HEK293 (cell line): ENCODE data around the gene VEPH1.

Source experiments
- CTCF ChIA-PET: fragments of 350-600 bp; formaldehyde crosslinking; extraction: SDS; loops from one replicate; lab custom pipeline; 2021; ENCODE audit warnings: antibody characterized with exemption; lab: Yijun Ruan, JAX
- POLR2A ChIA-PET: fragments of 300-600 bp; formaldehyde crosslinking; extraction: SDS; loops from one replicate; lab custom pipeline; 2020; ENCODE audit warnings: antibody characterized with exemption, inconsistent platforms; lab: Yijun Ruan, JAX
- H3K27ac ChIP-seq: fragments of 200-500 bp; sonication (Bioruptor generic); 2 replicates; pipeline ENCODE4 v1.5.1; 2014; ENCODE audit warnings: low read depth, low read length, control low read depth, inconsistent platforms; ENCODE audit errors: extremely low read depth
- H3K36me3 ChIP-seq, 2 experiments: fragments of 200-500 bp in 1 of 2; sonication (Bioruptor generic) in 1 of 2; 1 replicate in 1 of 2; 2 replicates in 1 of 2; pipeline ENCODE4 v1.5.1; 2014 to 2017; ENCODE audit warnings: inconsistent platforms in 2 of 2, low read length in 2 of 2; ENCODE audit not compliant: control insufficient read depth in 2 of 2, insufficient read depth in 1 of 2
- H3K4me1 ChIP-seq: fragments of 200-500 bp; sonication (Bioruptor generic); 2 replicates; pipeline ENCODE4 v1.5.1; 2014; ENCODE audit warnings: mild to moderate bottlenecking, low read length, inconsistent platforms; ENCODE audit not compliant: control insufficient read depth, insufficient read depth
- H3K4me3 ChIP-seq: 2 replicates; pipeline ENCODE4 v1.5.1; 2011; ENCODE audit warnings: low read depth, mild to moderate bottlenecking, control low read depth, low read length, moderate library complexity
- H3K9me3 ChIP-seq: fragments of 200-500 bp; sonication (Bioruptor generic); 2 replicates; pipeline ENCODE4 v1.5.1; 2014; ENCODE audit warnings: low read depth, low read length, inconsistent platforms; ENCODE audit not compliant: control insufficient read depth, insufficient read depth
- HOXC10 ChIP-seq: sonication (generic); formaldehyde crosslinking; IDR thresholded peaks from 2 replicates; pipeline ENCODE4 v1.8.1; 2023; ENCODE audit warnings: mild to moderate bottlenecking, missing genetic modification reagents
- IKZF3 ChIP-seq: fragments of 450-650 bp; IDR thresholded peaks from 2 replicates; pipeline ENCODE4 v1.5.0; 2018; ENCODE audit warnings: missing biosample characterization, mild to moderate bottlenecking, missing genetic modification characterization, moderate library complexity
- KLF1 ChIP-seq: fragments of 450-650 bp; formaldehyde crosslinking; IDR thresholded peaks from 2 replicates; pipeline ENCODE4 v1.5.1; 2016; ENCODE audit warnings: missing biosample characterization, missing genetic modification characterization
- KLF10 ChIP-seq: fragments of 450-650 bp; IDR thresholded peaks from 2 replicates; pipeline ENCODE4 v1.5.1; 2018; ENCODE audit warnings: missing biosample characterization, mild to moderate bottlenecking, missing genetic modification characterization
- MEIS1 ChIP-seq: sonication (generic); formaldehyde crosslinking; IDR thresholded peaks from 2 replicates; pipeline ENCODE4 v1.8.1; 2022; ENCODE audit warnings: missing genetic modification reagents, mild to moderate bottlenecking, borderline replicate concordance
- TRIM28 ChIP-seq: IDR thresholded peaks from 2 replicates; pipeline ENCODE4 v1.6.1; 2011; ENCODE audit warnings: low read length, control low read depth, borderline replicate concordance
- ZBTB21 ChIP-seq: fragments of 450-650 bp; formaldehyde crosslinking; IDR thresholded peaks from 2 replicates; pipeline ENCODE4 v1.5.1; 2017; ENCODE audit warnings: missing biosample characterization, missing genetic modification characterization
- ZBTB8A ChIP-seq: fragments of 450-650 bp; formaldehyde crosslinking; IDR thresholded peaks from 2 replicates; pipeline ENCODE4 v1.5.1; 2016; ENCODE audit warnings: missing biosample characterization, missing genetic modification characterization
- ZNF133 ChIP-seq: fragments of 450-650 bp; formaldehyde crosslinking; IDR thresholded peaks from 2 replicates; pipeline ENCODE4 v1.5.1; 2016; ENCODE audit warnings: missing biosample characterization, missing genetic modification characterization
- ZNF155 ChIP-seq: fragments of 450-650 bp; formaldehyde crosslinking; IDR thresholded peaks from 2 replicates; pipeline ENCODE4 v1.5.1; 2016; ENCODE audit warnings: missing biosample characterization, missing genetic modification characterization
- ZNF16 ChIP-seq: fragments of 450-650 bp; formaldehyde crosslinking; IDR thresholded peaks from 2 replicates; pipeline ENCODE4 v1.5.1; 2016; ENCODE audit warnings: low read depth, missing biosample characterization, missing genetic modification characterization
- ZNF2 ChIP-seq: fragments of 450-650 bp; formaldehyde crosslinking; IDR thresholded peaks from 2 replicates; pipeline ENCODE4 v1.5.1; 2016; ENCODE audit warnings: missing biosample characterization, missing genetic modification characterization
- ZNF292 ChIP-seq: fragments of 450-650 bp; formaldehyde crosslinking; IDR thresholded peaks from 2 replicates; pipeline ENCODE4 v1.5.1; 2016; ENCODE audit warnings: low read depth, missing biosample characterization, missing genetic modification characterization, borderline replicate concordance
- ZNF311 ChIP-seq: fragments of 450-650 bp; formaldehyde crosslinking; IDR thresholded peaks from 2 replicates; pipeline ENCODE4 v1.5.1; 2017; ENCODE audit warnings: missing biosample characterization, missing genetic modification characterization, borderline replicate concordance
- ZNF423 ChIP-seq: fragments of 450-650 bp; formaldehyde crosslinking; IDR thresholded peaks from 2 replicates; pipeline ENCODE4 v1.5.1; 2016; ENCODE audit warnings: missing biosample characterization, missing genetic modification characterization
- ZNF530 ChIP-seq: fragments of 450-650 bp; formaldehyde crosslinking; IDR thresholded peaks from 2 replicates; pipeline ENCODE4 v1.5.1; 2016; ENCODE audit warnings: low read depth, missing biosample characterization, missing genetic modification characterization
- ZNF600 ChIP-seq: fragments of 450-650 bp; formaldehyde crosslinking; IDR thresholded peaks from 2 replicates; pipeline ENCODE4 v1.5.1; 2016; ENCODE audit warnings: missing biosample characterization, missing genetic modification characterization
- ZNF623 ChIP-seq: fragments of 450-650 bp; formaldehyde crosslinking; IDR thresholded peaks from 2 replicates; pipeline ENCODE4 v1.5.1; 2016; ENCODE audit warnings: missing biosample characterization, missing genetic modification characterization
- ZNF660 ChIP-seq: fragments of 450-650 bp; IDR thresholded peaks from 2 replicates; pipeline ENCODE4 v1.5.1; 2018; ENCODE audit warnings: missing biosample characterization, mild to moderate bottlenecking, missing genetic modification characterization
- ZNF768 ChIP-seq: fragments of 450-650 bp; formaldehyde crosslinking; IDR thresholded peaks from 2 replicates; pipeline ENCODE4 v1.5.1; 2018; ENCODE audit warnings: missing biosample characterization, mild to moderate bottlenecking, missing genetic modification characterization
- ZNF777 ChIP-seq: fragments of 450-650 bp; formaldehyde crosslinking; IDR thresholded peaks from 2 replicates; pipeline ENCODE4 v1.5.1; 2017; ENCODE audit warnings: missing biosample characterization, missing genetic modification characterization, borderline replicate concordance
- ZNF837 ChIP-seq: fragments of 450-650 bp; formaldehyde crosslinking; IDR thresholded peaks from 2 replicates; pipeline ENCODE4 v1.5.1; 2016; ENCODE audit warnings: missing biosample characterization, missing genetic modification characterization
- TF ChIP-seq, protein P1 (sequence below): fragments of 450-650 bp; formaldehyde crosslinking; conservative IDR thresholded peaks from 2 replicates; pipeline ENCODE4 v1.5.1; 2016; ENCODE audit warnings: low read depth, missing biosample characterization, missing genetic modification characterization
- TF ChIP-seq, protein P2 (sequence below): fragments of 450-650 bp; formaldehyde crosslinking; IDR thresholded peaks from 2 replicates; pipeline ENCODE4 v1.5.1; 2016; ENCODE audit warnings: missing biosample characterization, missing genetic modification characterization
- TF ChIP-seq, protein P3 (sequence below): fragments of 450-650 bp; formaldehyde crosslinking; IDR thresholded peaks from 2 replicates; pipeline ENCODE4 v1.5.1; 2017; ENCODE audit warnings: missing biosample characterization, missing genetic modification characterization
- TF ChIP-seq, protein P4 (sequence below): fragments of 450-650 bp; formaldehyde crosslinking; IDR thresholded peaks from 2 replicates; pipeline ENCODE4 v1.5.1; 2016; ENCODE audit warnings: missing biosample characterization, missing genetic modification characterization
- TF ChIP-seq, protein P5 (sequence below): fragments of 450-650 bp; formaldehyde crosslinking; IDR thresholded peaks from 2 replicates; pipeline ENCODE4 v1.5.1; 2016; ENCODE audit warnings: missing biosample characterization, missing genetic modification characterization, low read depth
- TF ChIP-seq, protein P6 (sequence below): fragments of 450-650 bp; formaldehyde crosslinking; IDR thresholded peaks from 2 replicates; pipeline ENCODE4 v1.5.1; 2016; ENCODE audit warnings: missing biosample characterization, missing genetic modification characterization
- TF ChIP-seq, protein P7 (sequence below): fragments of 450-650 bp; formaldehyde crosslinking; IDR thresholded peaks from 2 replicates; pipeline ENCODE4 v1.5.1; 2017; ENCODE audit warnings: missing biosample characterization, mild to moderate bottlenecking, missing genetic modification characterization, moderate library complexity

Gene VEPH1

DNA sequence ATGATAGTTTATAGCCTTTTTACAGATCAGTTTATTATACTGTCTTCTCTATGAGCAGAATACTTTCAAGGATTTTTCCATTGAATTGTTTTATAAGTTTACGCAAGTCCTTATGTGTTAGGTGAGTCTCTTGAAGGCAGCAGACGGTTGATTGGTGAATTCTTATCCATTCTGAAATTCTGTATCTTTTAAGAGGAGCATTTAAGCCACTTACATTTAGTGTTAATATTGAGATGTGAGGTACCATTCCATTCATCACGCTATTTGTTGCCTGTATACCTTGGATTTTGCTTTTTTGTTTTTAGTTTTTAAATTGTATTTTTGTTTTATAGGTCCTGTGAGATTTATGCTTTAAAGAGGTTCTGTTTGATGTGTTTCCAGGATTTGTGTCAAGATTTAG, 32.5 kb upstream of the VEPH1 start:
- POLR2A ChIA-PET = no interaction called here

DNA sequence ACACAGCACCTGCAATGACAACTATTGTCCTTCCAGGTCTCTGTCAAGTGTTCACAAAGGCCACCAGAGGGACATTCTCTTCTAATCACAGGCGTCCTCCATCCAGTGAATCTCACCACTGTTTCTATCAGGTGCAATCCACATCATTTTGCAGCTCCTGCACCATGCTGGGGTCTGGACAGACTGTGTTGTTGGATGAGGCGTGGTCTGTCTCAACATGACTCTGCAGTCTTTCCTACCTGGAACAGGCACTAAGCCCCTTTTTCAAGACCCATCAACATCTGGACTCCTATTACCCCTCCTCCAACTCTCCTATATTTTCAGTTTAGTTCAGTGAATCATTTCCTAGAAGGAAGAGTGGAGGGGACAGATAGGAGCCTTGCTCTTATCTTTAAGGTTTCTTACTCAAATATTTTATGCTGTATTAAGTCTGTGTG, 31.5 kb upstream of the VEPH1 start:
- ChIA-PET CTCF (interaction anchor here (0.7 to 0.8 kb wide), 2 partner anchors 38 to 329 kb away, joined by 3 to 5 read pairs; no protein-coding TSS in a partner anchor), POLR2A (no interaction called here)
- Histone ChIP-seq H3K9me3 (no peaks in the 10 kb centered on the region), H3K4me1 (no peaks in the 10 kb centered on the region), H3K36me3 (no peaks in the 10 kb centered on the region), H3K4me3 (no peak overlapping the region), H3K27ac (no peak overlapping the region)
- no peak for TF ChIP-seq ZNF660 (tag by site-specific recombination)
- no peak for TF ChIP-seq KLF1 (tag by site-specific recombination)
- TF ChIP-seq, protein P1, sequence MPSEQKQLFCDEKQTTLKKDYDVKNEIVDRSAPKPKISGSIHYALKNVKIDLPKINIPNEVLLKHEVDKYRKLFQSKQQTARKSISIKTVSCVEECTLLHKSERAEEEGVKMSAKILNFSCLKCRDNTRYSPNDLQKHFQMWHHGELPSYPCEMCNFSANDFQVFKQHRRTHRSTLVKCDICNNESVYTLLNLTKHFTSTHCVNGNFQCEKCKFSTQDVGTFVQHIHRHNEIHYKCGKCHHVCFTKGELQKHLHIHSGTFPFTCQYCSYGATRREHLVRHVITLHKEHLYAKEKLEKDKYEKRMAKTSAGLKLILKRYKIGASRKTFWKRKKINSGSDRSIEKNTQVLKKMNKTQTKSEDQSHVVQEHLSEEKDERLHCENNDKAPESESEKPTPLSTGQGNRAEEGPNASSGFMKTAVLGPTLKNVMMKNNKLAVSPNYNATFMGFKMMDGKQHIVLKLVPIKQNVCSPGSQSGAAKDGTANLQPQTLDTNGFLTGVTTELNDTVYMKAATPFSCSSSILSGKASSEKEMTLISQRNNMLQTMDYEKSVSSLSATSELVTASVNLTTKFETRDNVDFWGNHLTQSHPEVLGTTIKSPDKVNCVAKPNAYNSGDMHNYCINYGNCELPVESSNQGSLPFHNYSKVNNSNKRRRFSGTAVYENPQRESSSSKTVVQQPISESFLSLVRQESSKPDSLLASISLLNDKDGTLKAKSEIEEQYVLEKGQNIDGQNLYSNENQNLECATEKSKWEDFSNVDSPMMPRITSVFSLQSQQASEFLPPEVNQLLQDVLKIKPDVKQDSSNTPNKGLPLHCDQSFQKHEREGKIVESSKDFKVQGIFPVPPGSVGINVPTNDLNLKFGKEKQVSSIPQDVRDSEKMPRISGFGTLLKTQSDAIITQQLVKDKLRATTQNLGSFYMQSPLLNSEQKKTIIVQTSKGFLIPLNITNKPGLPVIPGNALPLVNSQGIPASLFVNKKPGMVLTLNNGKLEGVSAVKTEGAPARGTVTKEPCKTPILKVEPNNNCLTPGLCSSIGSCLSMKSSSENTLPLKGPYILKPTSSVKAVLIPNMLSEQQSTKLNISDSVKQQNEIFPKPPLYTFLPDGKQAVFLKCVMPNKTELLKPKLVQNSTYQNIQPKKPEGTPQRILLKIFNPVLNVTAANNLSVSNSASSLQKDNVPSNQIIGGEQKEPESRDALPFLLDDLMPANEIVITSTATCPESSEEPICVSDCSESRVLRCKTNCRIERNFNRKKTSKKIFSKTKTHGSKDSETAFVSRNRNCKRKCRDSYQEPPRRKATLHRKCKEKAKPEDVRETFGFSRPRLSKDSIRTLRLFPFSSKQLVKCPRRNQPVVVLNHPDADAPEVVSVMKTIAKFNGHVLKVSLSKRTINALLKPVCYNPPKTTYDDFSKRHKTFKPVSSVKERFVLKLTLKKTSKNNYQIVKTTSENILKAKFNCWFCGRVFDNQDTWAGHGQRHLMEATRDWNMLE (tag by site-specific recombination) = no peak
- TF ChIP-seq HOXC10 (CRISPR knock-in tag) = no peak
- no peak for TF ChIP-seq ZNF2 (tag by site-specific recombination)
- TF ChIP-seq ZNF530 (tag by site-specific recombination) = no peak
- TF ChIP-seq, protein P2, sequence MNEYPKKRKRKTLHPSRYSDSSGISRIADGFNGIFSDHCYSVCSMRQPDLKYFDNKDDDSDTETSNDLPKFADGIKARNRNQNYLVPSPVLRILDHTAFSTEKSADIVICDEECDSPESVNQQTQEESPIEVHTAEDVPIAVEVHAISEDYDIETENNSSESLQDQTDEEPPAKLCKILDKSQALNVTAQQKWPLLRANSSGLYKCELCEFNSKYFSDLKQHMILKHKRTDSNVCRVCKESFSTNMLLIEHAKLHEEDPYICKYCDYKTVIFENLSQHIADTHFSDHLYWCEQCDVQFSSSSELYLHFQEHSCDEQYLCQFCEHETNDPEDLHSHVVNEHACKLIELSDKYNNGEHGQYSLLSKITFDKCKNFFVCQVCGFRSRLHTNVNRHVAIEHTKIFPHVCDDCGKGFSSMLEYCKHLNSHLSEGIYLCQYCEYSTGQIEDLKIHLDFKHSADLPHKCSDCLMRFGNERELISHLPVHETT (tag by site-specific recombination) = no peak
- TF ChIP-seq, protein P3, sequence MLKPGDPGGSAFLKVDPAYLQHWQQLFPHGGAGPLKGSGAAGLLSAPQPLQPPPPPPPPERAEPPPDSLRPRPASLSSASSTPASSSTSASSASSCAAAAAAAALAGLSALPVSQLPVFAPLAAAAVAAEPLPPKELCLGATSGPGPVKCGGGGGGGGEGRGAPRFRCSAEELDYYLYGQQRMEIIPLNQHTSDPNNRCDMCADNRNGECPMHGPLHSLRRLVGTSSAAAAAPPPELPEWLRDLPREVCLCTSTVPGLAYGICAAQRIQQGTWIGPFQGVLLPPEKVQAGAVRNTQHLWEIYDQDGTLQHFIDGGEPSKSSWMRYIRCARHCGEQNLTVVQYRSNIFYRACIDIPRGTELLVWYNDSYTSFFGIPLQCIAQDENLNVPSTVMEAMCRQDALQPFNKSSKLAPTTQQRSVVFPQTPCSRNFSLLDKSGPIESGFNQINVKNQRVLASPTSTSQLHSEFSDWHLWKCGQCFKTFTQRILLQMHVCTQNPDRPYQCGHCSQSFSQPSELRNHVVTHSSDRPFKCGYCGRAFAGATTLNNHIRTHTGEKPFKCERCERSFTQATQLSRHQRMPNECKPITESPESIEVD (tag by site-specific recombination) = no peak
- TF ChIP-seq, protein P4, sequence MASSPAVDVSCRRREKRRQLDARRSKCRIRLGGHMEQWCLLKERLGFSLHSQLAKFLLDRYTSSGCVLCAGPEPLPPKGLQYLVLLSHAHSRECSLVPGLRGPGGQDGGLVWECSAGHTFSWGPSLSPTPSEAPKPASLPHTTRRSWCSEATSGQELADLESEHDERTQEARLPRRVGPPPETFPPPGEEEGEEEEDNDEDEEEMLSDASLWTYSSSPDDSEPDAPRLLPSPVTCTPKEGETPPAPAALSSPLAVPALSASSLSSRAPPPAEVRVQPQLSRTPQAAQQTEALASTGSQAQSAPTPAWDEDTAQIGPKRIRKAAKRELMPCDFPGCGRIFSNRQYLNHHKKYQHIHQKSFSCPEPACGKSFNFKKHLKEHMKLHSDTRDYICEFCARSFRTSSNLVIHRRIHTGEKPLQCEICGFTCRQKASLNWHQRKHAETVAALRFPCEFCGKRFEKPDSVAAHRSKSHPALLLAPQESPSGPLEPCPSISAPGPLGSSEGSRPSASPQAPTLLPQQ (tag by site-specific recombination) = no peak
- no peak for TF ChIP-seq ZNF777 (tag by site-specific recombination)
- TF ChIP-seq ZNF311 (tag by site-specific recombination) = no peak
- no peak for TF ChIP-seq ZNF423

More for the DNA sequence above, 32.5 kb upstream of the VEPH1 start:
- Histone ChIP-seq H3K36me3 (no peaks in the 10 kb centered on the region), H3K27ac (no peak overlapping the region), H3K9me3 (no peaks in the 10 kb centered on the region), H3K4me1 (no peaks in the 10 kb centered on the region), H3K4me3 (no peak overlapping the region)
- CTCF ChIA-PET = interaction anchor here (0.7 to 1.2 kb wide), 6 partner anchors 37 to 927 kb away, joined by 3 to 4 read pairs (median 3); no protein-coding TSS in a partner anchor
- no peak for TF ChIP-seq ZNF623
- TF ChIP-seq ZNF768 (tag by site-specific recombination) = no peak
- TF ChIP-seq ZBTB8A (tag by site-specific recombination) = no peak
- TF ChIP-seq ZNF16 = no peak
- TF ChIP-seq MEIS1 (CRISPR knock-in tag) = no peak
- no peak for TF ChIP-seq KLF10
- no peak for TF ChIP-seq ZNF837 (tag by site-specific recombination)
- no peak for TF ChIP-seq KLF1 (tag by site-specific recombination)
- no peak for TF ChIP-seq IKZF3 (tag by site-specific recombination)
- TF ChIP-seq ZNF292 (tag by site-specific recombination) = no peak
- TF ChIP-seq, protein P5, sequence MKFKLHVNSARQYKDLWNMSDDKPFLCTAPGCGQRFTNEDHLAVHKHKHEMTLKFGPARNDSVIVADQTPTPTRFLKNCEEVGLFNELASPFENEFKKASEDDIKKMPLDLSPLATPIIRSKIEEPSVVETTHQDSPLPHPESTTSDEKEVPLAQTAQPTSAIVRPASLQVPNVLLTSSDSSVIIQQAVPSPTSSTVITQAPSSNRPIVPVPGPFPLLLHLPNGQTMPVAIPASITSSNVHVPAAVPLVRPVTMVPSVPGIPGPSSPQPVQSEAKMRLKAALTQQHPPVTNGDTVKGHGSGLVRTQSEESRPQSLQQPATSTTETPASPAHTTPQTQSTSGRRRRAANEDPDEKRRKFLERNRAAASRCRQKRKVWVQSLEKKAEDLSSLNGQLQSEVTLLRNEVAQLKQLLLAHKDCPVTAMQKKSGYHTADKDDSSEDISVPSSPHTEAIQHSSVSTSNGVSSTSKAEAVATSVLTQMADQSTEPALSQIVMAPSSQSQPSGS (tag by site-specific recombination) = no peak
- no peak for TF ChIP-seq ZBTB21
- no peak for TF ChIP-seq TRIM28
- no peak for TF ChIP-seq ZNF133 (tag by site-specific recombination)
- TF ChIP-seq, protein P6, sequence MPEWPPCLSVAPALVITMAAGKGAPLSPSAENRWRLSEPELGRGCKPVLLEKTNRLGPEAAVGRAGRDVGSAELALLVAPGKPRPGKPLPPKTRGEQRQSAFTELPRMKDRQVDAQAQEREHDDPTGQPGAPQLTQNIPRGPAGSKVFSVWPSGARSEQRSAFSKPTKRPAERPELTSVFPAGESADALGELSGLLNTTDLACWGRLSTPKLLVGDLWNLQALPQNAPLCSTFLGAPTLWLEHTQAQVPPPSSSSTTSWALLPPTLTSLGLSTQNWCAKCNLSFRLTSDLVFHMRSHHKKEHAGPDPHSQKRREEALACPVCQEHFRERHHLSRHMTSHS = no peak
- TF ChIP-seq ZNF600 = no peak
- TF ChIP-seq, protein P7, sequence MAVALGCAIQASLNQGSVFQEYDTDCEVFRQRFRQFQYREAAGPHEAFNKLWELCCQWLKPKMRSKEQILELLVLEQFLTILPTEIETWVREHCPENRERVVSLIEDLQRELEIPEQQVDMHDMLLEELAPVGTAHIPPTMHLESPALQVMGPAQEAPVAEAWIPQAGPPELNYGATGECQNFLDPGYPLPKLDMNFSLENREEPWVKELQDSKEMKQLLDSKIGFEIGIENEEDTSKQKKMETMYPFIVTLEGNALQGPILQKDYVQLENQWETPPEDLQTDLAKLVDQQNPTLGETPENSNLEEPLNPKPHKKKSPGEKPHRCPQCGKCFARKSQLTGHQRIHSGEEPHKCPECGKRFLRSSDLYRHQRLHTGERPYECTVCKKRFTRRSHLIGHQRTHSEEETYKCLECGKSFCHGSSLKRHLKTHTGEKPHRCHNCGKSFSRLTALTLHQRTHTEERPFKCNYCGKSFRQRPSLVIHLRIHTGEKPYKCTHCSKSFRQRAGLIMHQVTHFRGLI (tag by site-specific recombination) = no peak
- TF ChIP-seq ZNF155 (tag by site-specific recombination) = no peak
